PFSK-1 (cell line): Measurements from ENCODE around the gene MAGT1.
A peak's percentile ranks its signal among the peaks of the same experiment; 100 is the strongest.

Experiments
- FOXP2 ChIP-seq: optimal IDR thresholded peaks from 2 replicates; pipeline ENCODE3; 2011; ENCODE audit warnings: borderline replicate concordance, control low read depth, inconsistent platforms; ENCODE audit not compliant: insufficient read depth; ENCODE audit errors: extremely low read length, extremely low read depth
- POLR2AphosphoS5 ChIP-seq: IDR thresholded peaks from 2 replicates; pipeline ENCODE4 v1.6.1; 2012; ENCODE audit warnings: low read depth, mild to moderate bottlenecking, control low read depth, low read length, moderate library complexity
- SIN3A ChIP-seq: IDR thresholded peaks from 2 replicates; pipeline ENCODE4 v1.6.1; 2012; ENCODE audit warnings: mild to moderate bottlenecking, low read length, moderate library complexity, borderline replicate concordance; ENCODE audit not compliant: insufficient read depth
- TAF1 ChIP-seq: IDR thresholded peaks from 2 replicates; pipeline ENCODE4 v1.6.1; 2012; ENCODE audit warnings: low read length, control low read depth, borderline replicate concordance; ENCODE audit not compliant: insufficient read depth
- TF ChIP-seq, protein P1 (sequence below), 2 experiments: IDR thresholded peaks; 2 replicates each; pipeline versions ENCODE4 v1.6.1 to v1.8.0; 2011 to 2012; ENCODE audit warnings: low read depth in 2 of 2, low read length in 2 of 2, control low read depth in 1 of 2, inconsistent platforms in 1 of 2, mild to moderate bottlenecking in 1 of 2, moderate library complexity in 1 of 2; ENCODE audit not compliant: insufficient read depth in 1 of 2

Gene MAGT1

GRCh38 chrX:77793946-77794345, 101.3 kb downstream of the MAGT1 start:
- TF ChIP-seq SIN3A, result no peak
- TF ChIP-seq POLR2AphosphoS5, result no peak
- TF ChIP-seq FOXP2, result no peak
- TF ChIP-seq, protein P1, sequence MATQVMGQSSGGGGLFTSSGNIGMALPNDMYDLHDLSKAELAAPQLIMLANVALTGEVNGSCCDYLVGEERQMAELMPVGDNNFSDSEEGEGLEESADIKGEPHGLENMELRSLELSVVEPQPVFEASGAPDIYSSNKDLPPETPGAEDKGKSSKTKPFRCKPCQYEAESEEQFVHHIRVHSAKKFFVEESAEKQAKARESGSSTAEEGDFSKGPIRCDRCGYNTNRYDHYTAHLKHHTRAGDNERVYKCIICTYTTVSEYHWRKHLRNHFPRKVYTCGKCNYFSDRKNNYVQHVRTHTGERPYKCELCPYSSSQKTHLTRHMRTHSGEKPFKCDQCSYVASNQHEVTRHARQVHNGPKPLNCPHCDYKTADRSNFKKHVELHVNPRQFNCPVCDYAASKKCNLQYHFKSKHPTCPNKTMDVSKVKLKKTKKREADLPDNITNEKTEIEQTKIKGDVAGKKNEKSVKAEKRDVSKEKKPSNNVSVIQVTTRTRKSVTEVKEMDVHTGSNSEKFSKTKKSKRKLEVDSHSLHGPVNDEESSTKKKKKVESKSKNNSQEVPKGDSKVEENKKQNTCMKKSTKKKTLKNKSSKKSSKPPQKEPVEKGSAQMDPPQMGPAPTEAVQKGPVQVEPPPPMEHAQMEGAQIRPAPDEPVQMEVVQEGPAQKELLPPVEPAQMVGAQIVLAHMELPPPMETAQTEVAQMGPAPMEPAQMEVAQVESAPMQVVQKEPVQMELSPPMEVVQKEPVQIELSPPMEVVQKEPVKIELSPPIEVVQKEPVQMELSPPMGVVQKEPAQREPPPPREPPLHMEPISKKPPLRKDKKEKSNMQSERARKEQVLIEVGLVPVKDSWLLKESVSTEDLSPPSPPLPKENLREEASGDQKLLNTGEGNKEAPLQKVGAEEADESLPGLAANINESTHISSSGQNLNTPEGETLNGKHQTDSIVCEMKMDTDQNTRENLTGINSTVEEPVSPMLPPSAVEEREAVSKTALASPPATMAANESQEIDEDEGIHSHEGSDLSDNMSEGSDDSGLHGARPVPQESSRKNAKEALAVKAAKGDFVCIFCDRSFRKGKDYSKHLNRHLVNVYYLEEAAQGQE (IDR thresholded peaks at IDR 0.05; ENCODE audit: insufficient read depth in 1 of 2, low read depth in 2 of 2, low read length in 2 of 2), result no peak
- TF ChIP-seq TAF1, result no peak

DNA sequence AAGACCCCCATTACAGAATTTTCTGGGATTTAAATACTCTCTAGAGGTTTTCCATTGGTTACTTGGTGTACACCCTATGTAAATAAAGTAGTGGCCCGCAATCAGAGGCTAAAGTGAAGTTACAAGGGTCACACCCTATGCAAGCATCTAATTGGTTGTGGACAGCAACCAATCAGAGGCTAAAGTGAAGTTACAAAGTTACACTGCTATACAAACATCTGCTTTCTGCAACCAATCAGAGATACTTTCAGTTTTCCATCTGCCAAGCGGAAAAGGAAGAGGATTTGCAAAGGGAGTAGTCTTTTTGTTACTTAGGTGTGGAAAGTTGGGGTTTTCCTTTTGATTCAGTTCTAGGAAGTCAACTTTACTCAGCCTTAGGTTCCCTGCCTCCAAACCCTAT, 107.2 kb downstream of the MAGT1 start:
- TF ChIP-seq FOXP2 (no peak), SIN3A (no peak), TAF1 (no peak), POLR2AphosphoS5 (no peak)
- TF ChIP-seq, protein P1 (IDR thresholded peaks at IDR 0.05; ENCODE audit: insufficient read depth in 1 of 2, low read depth in 2 of 2, low read length in 2 of 2), result no peak

DNA sequence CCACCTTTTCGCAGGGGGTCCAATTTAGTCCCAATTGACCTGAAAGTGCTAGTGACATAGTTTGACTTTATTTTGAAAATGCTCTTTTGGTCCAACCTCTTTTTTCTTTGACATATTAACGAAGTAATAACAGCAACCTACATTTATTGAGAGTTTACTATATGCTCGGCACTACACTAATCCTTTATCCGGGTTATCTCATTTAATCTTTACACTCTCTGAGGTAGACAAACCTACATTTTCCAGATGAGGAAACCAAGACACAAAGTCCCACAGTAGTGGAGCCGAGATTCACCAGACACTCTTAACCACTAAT, 108.9 kb downstream of the MAGT1 start:
- TF ChIP-seq SIN3A, result no peak
- TF ChIP-seq, protein P1 (IDR thresholded peaks at IDR 0.05; ENCODE audit: insufficient read depth in 1 of 2, low read depth in 2 of 2, low read length in 2 of 2), result no peak; a peak in 1 of 4 replicates
- TF ChIP-seq POLR2AphosphoS5, result no peak
- no peak for TF ChIP-seq FOXP2
- no peak for TF ChIP-seq TAF1

GRCh38 chrX:77785486-77786364, 109.5 kb downstream of the MAGT1 start, which contains the start of gene ATRX:
Gene ATRX, minus strand, starts transcription at chrX:77786216. Its CDS starts 215 bp downstream, at chrX:77786001.
- TF ChIP-seq TAF1 (peak; percentile 86; the same call in 1 of the 2 replicates), SIN3A (no peak), FOXP2 (no peak), POLR2AphosphoS5 (peak; percentile 77)
- TF ChIP-seq, protein P1 (IDR thresholded peaks at IDR 0.05; ENCODE audit: insufficient read depth in 1 of 2, low read depth in 2 of 2, low read length in 2 of 2), result peak in 1 of 2 experiments; percentile 56; a peak in 1 of 4 replicates
